ENCODE data around the gene ZNF267.

The ZNF267 gene

DNA sequence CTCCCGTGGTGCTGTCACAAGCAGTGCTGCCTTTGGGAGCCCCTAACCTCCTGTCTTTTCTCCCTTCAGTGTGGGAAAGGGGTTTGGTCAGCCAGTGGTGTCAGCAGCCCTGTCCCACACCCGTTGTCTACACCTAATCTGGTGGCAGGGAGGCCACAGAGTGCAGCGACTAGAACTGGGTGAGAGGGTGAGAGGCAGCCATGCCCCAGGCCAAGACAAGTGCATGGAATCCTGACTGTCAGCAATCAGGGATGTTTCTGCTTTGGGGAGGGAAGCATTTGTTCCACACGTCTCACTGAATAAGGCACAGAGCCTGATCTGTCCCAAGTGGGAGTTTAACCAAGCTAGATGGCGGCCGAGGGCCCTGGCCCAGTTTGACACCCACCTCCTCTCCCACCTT is 1.4 kb upstream of the ZNF267 start:
- Histone ChIP-seq H3K4me2 (ENCODE audit: low read length) (no peak overlapping the region), H3K36me3 (ENCODE audit: control insufficient read depth, low read length) (peaks cover 33% of the 10 kb centered on the region), H3K79me2 (ENCODE audit: control insufficient read depth, low read length) (peaks cover 38% of the 10 kb centered on the region), H3K27me3 (ENCODE audit: control insufficient read depth, low read length) (peaks cover 3% of the 10 kb centered on the region; the same call in 1 of the 2 replicates), H3K9me3 (ENCODE audit: control insufficient read depth, insufficient read depth, low read length) (peaks cover 11% of the 10 kb centered on the region; the same call in 1 of the 2 replicates), H4K20me1 (ENCODE audit: control insufficient read depth, insufficient read depth, low read depth, low read length) (0 out of 2 replicates have a peak, but pooled peaks cover 6% of the 10 kb centered on the region), H3K27ac (ENCODE audit: low read depth, low read length) (no peak overlapping the region), H3K4me3 (ENCODE audit: low read length) (no peak overlapping the region), H3F3A (ENCODE audit: control insufficient read depth, insufficient read depth) (peaks cover 14% of the 10 kb centered on the region), H3K4me1 (ENCODE audit: control insufficient read depth, low read length) (peaks cover 58% of the 10 kb centered on the region), H3K9me2 (replicated peaks; ENCODE audit: control insufficient read depth, low read length) (no peaks in the 10 kb centered on the region)
- TF ChIP-seq, protein P1, sequence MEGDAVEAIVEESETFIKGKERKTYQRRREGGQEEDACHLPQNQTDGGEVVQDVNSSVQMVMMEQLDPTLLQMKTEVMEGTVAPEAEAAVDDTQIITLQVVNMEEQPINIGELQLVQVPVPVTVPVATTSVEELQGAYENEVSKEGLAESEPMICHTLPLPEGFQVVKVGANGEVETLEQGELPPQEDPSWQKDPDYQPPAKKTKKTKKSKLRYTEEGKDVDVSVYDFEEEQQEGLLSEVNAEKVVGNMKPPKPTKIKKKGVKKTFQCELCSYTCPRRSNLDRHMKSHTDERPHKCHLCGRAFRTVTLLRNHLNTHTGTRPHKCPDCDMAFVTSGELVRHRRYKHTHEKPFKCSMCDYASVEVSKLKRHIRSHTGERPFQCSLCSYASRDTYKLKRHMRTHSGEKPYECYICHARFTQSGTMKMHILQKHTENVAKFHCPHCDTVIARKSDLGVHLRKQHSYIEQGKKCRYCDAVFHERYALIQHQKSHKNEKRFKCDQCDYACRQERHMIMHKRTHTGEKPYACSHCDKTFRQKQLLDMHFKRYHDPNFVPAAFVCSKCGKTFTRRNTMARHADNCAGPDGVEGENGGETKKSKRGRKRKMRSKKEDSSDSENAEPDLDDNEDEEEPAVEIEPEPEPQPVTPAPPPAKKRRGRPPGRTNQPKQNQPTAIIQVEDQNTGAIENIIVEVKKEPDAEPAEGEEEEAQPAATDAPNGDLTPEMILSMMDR (IDR thresholded peaks at IDR 0.05; ENCODE audit: low read depth, low read length, poor library complexity, severe bottlenecking): no peak
- TF ChIP-seq EZH2phosphoT487 (IDR thresholded peaks at IDR 0.05; ENCODE audit: borderline replicate concordance, low read length): no peak

DNA sequence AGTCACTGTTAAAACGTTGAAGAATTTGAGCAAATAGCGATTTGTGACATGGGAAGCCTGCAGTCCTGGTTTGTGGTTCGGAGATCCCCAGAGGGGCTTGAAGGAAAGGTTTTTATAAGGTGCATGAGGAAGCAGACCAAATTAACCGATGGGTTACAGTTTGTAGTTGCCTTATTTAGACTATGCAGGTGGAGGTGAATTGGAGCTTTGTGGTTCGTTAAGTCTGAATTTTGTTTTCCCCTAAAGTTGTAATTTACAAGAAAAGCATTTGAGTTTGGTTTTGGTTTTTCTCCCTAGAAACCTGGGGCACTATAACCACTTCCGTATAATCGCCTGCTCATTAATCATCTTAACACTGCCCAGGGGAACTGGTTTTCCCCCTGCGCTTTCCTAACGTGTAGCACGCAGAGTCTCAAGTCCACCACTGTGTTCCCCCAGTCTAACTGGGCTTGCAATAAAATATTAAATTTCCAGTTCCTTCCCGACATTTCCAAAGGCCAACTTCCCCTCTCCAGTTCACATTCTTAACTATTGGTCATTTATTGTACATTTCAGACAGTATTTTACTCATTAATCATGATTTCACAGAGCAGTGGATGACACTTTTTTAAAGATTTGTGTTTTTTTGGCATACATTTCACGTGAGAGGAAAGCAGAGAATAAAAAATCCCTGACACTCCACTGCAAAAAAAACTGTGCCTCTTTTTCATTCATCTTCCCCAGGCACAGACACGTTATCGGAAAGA is 932 bp downstream of the ZNF267 start:
- Histone ChIP-seq H3F3A (ENCODE audit: control insufficient read depth, insufficient read depth) (peaks cover 9% of the 10 kb centered on the region), H3K36me3 (ENCODE audit: control insufficient read depth, low read length) (peaks cover 56% of the 10 kb centered on the region), H4K20me1 (ENCODE audit: control insufficient read depth, insufficient read depth, low read depth, low read length) (0 out of 2 replicates have a peak, but pooled peaks cover 6% of the 10 kb centered on the region), H3K4me2 (ENCODE audit: low read length) (peak overlapping the region; percentile 67), H3K27ac (ENCODE audit: low read depth, low read length) (peak overlapping the region; percentile 75), H3K4me1 (ENCODE audit: control insufficient read depth, low read length) (peaks cover 46% of the 10 kb centered on the region), H3K79me2 (ENCODE audit: control insufficient read depth, low read length) (peaks cover 62% of the 10 kb centered on the region), H3K9me2 (replicated peaks; ENCODE audit: control insufficient read depth, low read length) (no peaks in the 10 kb centered on the region), H3K27me3 (ENCODE audit: control insufficient read depth, low read length) (no peaks in the 10 kb centered on the region), H3K9me3 (ENCODE audit: control insufficient read depth, insufficient read depth, low read length) (peaks cover 29% of the 10 kb centered on the region; the same call in 1 of the 2 replicates), H3K4me3 (ENCODE audit: low read length) (peak overlapping the region; percentile 88)
- TF ChIP-seq, protein P1 (IDR thresholded peaks at IDR 0.05; ENCODE audit: low read depth, low read length, poor library complexity, severe bottlenecking): no peak
- TF ChIP-seq EZH2phosphoT487 (IDR thresholded peaks at IDR 0.05; ENCODE audit: borderline replicate concordance, low read length): no peak

DNA sequence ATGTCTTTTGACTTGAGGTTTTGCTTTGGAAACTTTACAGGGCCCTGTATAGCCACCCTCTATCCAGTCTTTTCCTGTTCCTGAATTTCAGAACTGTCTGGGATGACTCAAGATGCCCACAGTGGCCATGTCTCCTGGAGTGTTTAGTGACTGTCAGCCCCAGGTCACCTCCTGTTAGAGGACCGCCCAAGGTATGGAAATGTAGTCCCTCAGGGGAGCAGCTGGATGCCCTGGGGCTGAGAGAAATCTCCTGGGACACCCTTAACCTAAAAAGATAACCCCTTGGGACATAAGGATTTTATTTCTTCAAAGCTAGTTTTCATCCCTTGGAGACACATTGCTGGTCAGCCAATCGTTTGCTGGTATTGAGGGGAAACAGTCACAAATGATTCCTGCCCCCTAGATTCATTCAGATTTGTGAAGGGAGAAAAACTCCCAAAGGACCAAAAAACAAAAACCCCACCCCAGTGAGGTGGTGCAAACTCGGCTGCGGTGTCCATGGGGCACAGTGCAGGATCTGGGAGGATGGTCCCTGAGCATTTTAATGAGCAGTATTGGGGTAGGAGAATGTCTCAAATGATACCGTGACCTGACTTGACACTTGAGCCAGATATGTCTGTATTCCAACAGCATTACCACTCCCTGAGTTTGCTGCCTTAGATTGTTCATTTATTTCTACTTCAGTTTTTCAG is 1.7 kb downstream of the ZNF267 start:
- H3K4me3 ChIP-seq (ENCODE audit: low read length): peak overlapping the region; percentile 88
- 0 out of 2 replicates have a peak, but pooled peaks cover 6% of the 10 kb centered on the region for H4K20me1 ChIP-seq (ENCODE audit: control insufficient read depth, insufficient read depth, low read depth, low read length)
- peak overlapping the region; percentile 67 for H3K4me2 ChIP-seq (ENCODE audit: low read length)
- H3K36me3 ChIP-seq (ENCODE audit: control insufficient read depth, low read length): peaks cover 63% of the 10 kb centered on the region
- peak overlapping the region; percentile 75 for H3K27ac ChIP-seq (ENCODE audit: low read depth, low read length)
- peaks cover 38% of the 10 kb centered on the region for H3K4me1 ChIP-seq (ENCODE audit: control insufficient read depth, low read length)
- no peaks in the 10 kb centered on the region for H3K27me3 ChIP-seq (ENCODE audit: control insufficient read depth, low read length)
- no peaks in the 10 kb centered on the region for H3K9me2 ChIP-seq (replicated peaks; ENCODE audit: control insufficient read depth, low read length)
- peaks cover 69% of the 10 kb centered on the region for H3K79me2 ChIP-seq (ENCODE audit: control insufficient read depth, low read length)
- H3F3A ChIP-seq (ENCODE audit: control insufficient read depth, insufficient read depth): peaks cover 3% of the 10 kb centered on the region
- no peak for TF ChIP-seq EZH2phosphoT487 (IDR thresholded peaks at IDR 0.05; ENCODE audit: borderline replicate concordance, low read length)
- TF ChIP-seq, protein P1 (IDR thresholded peaks at IDR 0.05; ENCODE audit: low read depth, low read length, poor library complexity, severe bottlenecking): no peak
- peaks cover 35% of the 10 kb centered on the region; the same call in 1 of the 2 replicates for H3K9me3 ChIP-seq (ENCODE audit: control insufficient read depth, insufficient read depth, low read length)
